ENCODE results near the gene ABHD15. TPM values are rescaled to one million over a fixed set of nuclear protein-coding genes. Genes with fewer than 3 reads are reported as not detected.
A peak's percentile ranks its signal among the peaks of the same experiment; 100 is the strongest.

ABHD15 gene
- total and polyA plus RNA-seq, 2 donors (not counting 3 experiments of a cell fraction or from before 2014, with no cell fraction given) = 3.8 to 5.6 TPM

- TF ChIP-seq EZH2 (IDR thresholded peaks at IDR 0.05; ENCODE audit: borderline replicate concordance, low read depth, low read length, severe bottlenecking) (no peak), POLR2AphosphoS5 (IDR thresholded peaks at IDR 0.05; ENCODE audit: insufficient read depth, low read depth, low read length) (peak; percentile 85), CTCF (IDR thresholded peaks at IDR 0.05; ENCODE audit: extremely low read depth in 1 of 2, insufficient read depth in 1 of 2, low read depth in 1 of 2, low read length in 2 of 2) (peak; percentile 94 to 96), GATA2 (IDR thresholded peaks at IDR 0.05; ENCODE audit: insufficient read depth, insufficient read length, low read depth, low read length) (no peak), FOS (IDR thresholded peaks at IDR 0.05; ENCODE audit: borderline replicate concordance, insufficient read depth, low read length) (no peak), JUN (IDR thresholded peaks at IDR 0.05; ENCODE audit: borderline replicate concordance, insufficient read depth, insufficient read length, low read depth) (no peak), POLR2A (IDR thresholded peaks at IDR 0.05; ENCODE audit: low read depth, low read length) (peak; percentile 19), MYC (IDR thresholded peaks at IDR 0.05; ENCODE audit: low read depth, low read length) (peak; percentile 74), MAX (IDR thresholded peaks at IDR 0.05; ENCODE audit: insufficient read depth, insufficient read length) (peak; percentile 98)
- no peak overlapping the region for H3K27ac ChIP-seq (ENCODE audit: insufficient read depth, low read depth, low read length)
- no peaks in the 10 kb centered on the region for H3K9me3 ChIP-seq (replicated peaks; ENCODE audit: control insufficient read depth, insufficient read depth, low read length)
- H3K79me2 ChIP-seq (ENCODE audit: control insufficient read depth, insufficient read depth, low read length) = no peaks in the 10 kb centered on the region
- dilution Hi-C loops (cut with MboI; ENCODE audit: extremely low pct_ligation_motif_present, low sequenced_read_pairs) (no loop called here), intact Hi-C loops (cut with micrococcal nuclease) (loop anchor here (1.0 kb wide), 2 partner anchors 22 to 33 kb away; no protein-coding TSS in a partner anchor)
- POLR2A ChIA-PET = interaction anchor here (0.7 kb wide), 1 partner anchor 196 kb away, joined by 3 read pairs; no protein-coding TSS in a partner anchor
- CTCF ChIA-PET = interaction anchor here (0.6 to 6.9 kb wide), 24 partner anchors 9 to 490 kb away, joined by 3 to 113 read pairs (median 5); partner anchors contain the start of genes ANKRD13B and SSH2
- peak; percentile 90 for DNase-seq (ENCODE audit: low read depth, low spot score)
- peak overlapping the region; percentile 18 for H3K4me2 ChIP-seq (ENCODE audit: insufficient read depth, low read length)
- peak; percentile 90 for FAIRE-seq
- no peaks in the 10 kb centered on the region for H4K20me1 ChIP-seq (replicated peaks; ENCODE audit: control insufficient read depth, extremely low read depth, insufficient read depth, low read length)
- no TSS peak for BruUV-seq (replicated peaks)
- H3K9ac ChIP-seq (replicated peaks; ENCODE audit: extremely low read depth, insufficient read depth, low read length) = no peak overlapping the region
- H3K36me3 ChIP-seq (ENCODE audit: control insufficient read depth in 2 of 2, extremely low read depth in 1 of 2, insufficient read depth in 2 of 2, low read length in 2 of 2) = peaks cover 0 to 4% of the 10 kb centered on the region in 2 experiments
- H2AFZ ChIP-seq (ENCODE audit: low read depth, low read length) = peak overlapping the region; percentile 74
- no peaks in the 10 kb centered on the region for H3K27me3 ChIP-seq (ENCODE audit: control insufficient read depth in 2 of 2, insufficient read depth in 2 of 2, low read length in 2 of 2)
- H3K9me1 ChIP-seq (replicated peaks; ENCODE audit: control insufficient read depth, extremely low read depth, insufficient read depth, low read length) = no peaks in the 10 kb centered on the region
- peaks cover 31% of the 10 kb centered on the region for H3K4me1 ChIP-seq (ENCODE audit: control insufficient read depth, extremely low read depth, insufficient read depth, low read length)
- peak overlapping the region in 1 of 3 experiments; percentile 13 for H3K4me3 ChIP-seq (replicated peaks in 1 of 3; ENCODE audit: insufficient read depth in 1 of 3, low read depth in 1 of 3, low read length in 3 of 3)
These were observed 46.6 kb upstream of the ABHD15 start for GRCh38 chr17:29613352-29613837.

Measured in endothelial cell of umbilical vein (primary cell).